Esophagus squamous epithelium (tissue), 5 donors: Measurements from ENCODE around the gene OSCAR. TPM values are rescaled to one million over a fixed set of nuclear protein-coding genes. Genes with fewer than 3 reads are reported as not detected.
A peak's percentile ranks its signal among the peaks of the same experiment; 100 is the strongest.

Experiments
- DNase-seq: peaks from one replicate; lab custom pipeline; 2025; lab: John Stamatoyannopoulos, UW
- H3K27ac ChIP-seq, 4 donors: fragments of 200-600 bp; sonication (generic); one replicate each; pipeline ENCODE4 v1.5.1; 2016 to 2019; ENCODE audit warnings: mild to moderate bottlenecking in 1 of 4
- H3K27me3 ChIP-seq, 4 donors: fragments of 200-600 bp; sonication (generic); 1 replicate in 3 of 4; 2 replicates in 1 of 4; pipeline versions ENCODE4 v1.5.1 to v1.6.0; 2017 to 2021; ENCODE audit warnings: antibody characterized with exemption in 1 of 4
- H3K36me3 ChIP-seq, 3 donors: fragments of 200-600 bp; sonication (generic); one replicate each; pipeline ENCODE4 v1.5.1; 2016 to 2019
- H3K4me1 ChIP-seq, 3 donors: fragments of 200-600 bp; sonication (generic); one replicate each; pipeline ENCODE4 v1.5.1; 2017 to 2019
- H3K4me3 ChIP-seq, 4 donors: fragments of 200-600 bp; sonication (generic); 1 replicate in 3 of 4; 2 replicates in 1 of 4; pipeline ENCODE4 v1.5.1; 2016 to 2019; ENCODE audit warnings: mild to moderate bottlenecking in 2 of 4, moderate library complexity in 1 of 4
- H3K9me3 ChIP-seq, 3 donors: fragments of 200-600 bp; sonication (generic); one replicate each; pipeline ENCODE4 v1.5.1; 2016 to 2019
- CTCF ChIP-seq, 6 experiments: fragments of 450-650 bp in 4 of 6; fragments of 200-600 bp in 2 of 6; sonication (generic) in 2 of 6; IDR thresholded peaks; one replicate each; pipeline ENCODE4 v1.5.1; 2016 to 2019; ENCODE audit warnings: antibody characterized with exemption in 6 of 6, mild to moderate bottlenecking in 4 of 6, moderate library complexity in 4 of 6
- POLR2A ChIP-seq, 4 donors: fragments of 450-650 bp; IDR thresholded peaks; one replicate each; pipeline ENCODE4 v1.6.1; 2017; ENCODE audit warnings: antibody characterized with exemption in 4 of 4, mild to moderate bottlenecking in 4 of 4, moderate library complexity in 3 of 4
- WGBS, 2 donors: methylation state at CpG; one replicate each; pipeline ENCODE4 v1.1.5; 2018; 5-methylcytosine and 5-hydroxymethylcytosine counted together
- intact Hi-C: fragments of 100-400 bp; cut with DNase I; formaldehyde crosslinking; loops from one replicate; pipeline ENCODE4 v1.15.0; 2022
- total RNA-seq, 4 donors: library from RNA; depleted of rRNA; stranded (reverse); fragments of >200 nt; gene quantifications; one replicate each; pipeline ENCODE4 v1.1.0, GENCODE V29; 2016
- donor health status: DM: yes; HTN: yes; CAD: no.

OSCAR gene
- total RNA-seq, 4 donors from 2014 or later, result 0.70 to 1.6 (median 1.3) TPM; not detected in 1

- no peaks in the 10 kb centered on the region for H3K27me3 ChIP-seq
- H3K4me3 ChIP-seq, result no peak overlapping the region
- TF ChIP-seq CTCF (IDR thresholded peaks at IDR 0.05), result no peak
- TF ChIP-seq POLR2A (IDR thresholded peaks at IDR 0.05), result no peak
- DNase-seq, result peak; percentile 71
- 38 to 70% methylated on average over 4 to 8 of the region's 10 CpGs for WGBS, 2 donors
- H3K4me1 ChIP-seq, result peaks cover 9 to 31% (median 11%) of the 10 kb centered on the region in 3 donors
- H3K27ac ChIP-seq, result no peak overlapping the region
- no peaks in the 10 kb centered on the region for H3K9me3 ChIP-seq
- peaks cover 11 to 48% (median 13%) of the 10 kb centered on the region in 3 donors for H3K36me3 ChIP-seq
- intact Hi-C loops, result no loop called here
Observed at GRCh38 chr19:54133312-54133956, 32.8 kb upstream of the OSCAR start.

- Histone ChIP-seq H3K4me1 (peaks cover 0 to 5% (median 0%) of the 10 kb centered on the region in 3 donors), H3K27me3 (no peaks in the 10 kb centered on the region), H3K9me3 (no peaks in the 10 kb centered on the region), H3K27ac (no peak overlapping the region), H3K36me3 (peaks cover 33 to 86% (median 49%) of the 10 kb centered on the region in 3 donors), H3K4me3 (no peak overlapping the region)
- 96% methylated on average over 19 of the region's 20 CpGs; no CpG with 5 or more reads in 1 of the 2 donors for WGBS, 2 donors
- no peak for TF ChIP-seq CTCF (IDR thresholded peaks at IDR 0.05)
- TF ChIP-seq POLR2A (IDR thresholded peaks at IDR 0.05), result no peak
- intact Hi-C loops, result no loop called here
- DNase-seq, result no peak
Observed at GRCh38 chr19:54129617-54129996, 29.0 kb upstream of the OSCAR start.

GRCh38 chr19:54128796-54129616 is 28.4 kb upstream of the OSCAR start:
- intact Hi-C loops, result no loop called here
- no peak overlapping the region for H3K27ac ChIP-seq
- 87 to 100% methylated on average over 5 to 9 of the region's 41 CpGs for WGBS, 2 donors
- peaks cover 39 to 92% (median 55%) of the 10 kb centered on the region in 3 donors for H3K36me3 ChIP-seq
- no peak for TF ChIP-seq POLR2A (IDR thresholded peaks at IDR 0.05)
- TF ChIP-seq CTCF (IDR thresholded peaks at IDR 0.05), result no peak
- H3K27me3 ChIP-seq, result no peaks in the 10 kb centered on the region
- DNase-seq, result no peak
- no peaks in the 10 kb centered on the region for H3K9me3 ChIP-seq
- no peak overlapping the region for H3K4me3 ChIP-seq
- no peaks in the 10 kb centered on the region for H3K4me1 ChIP-seq

- Histone ChIP-seq H3K4me1 (no peaks in the 10 kb centered on the region), H3K9me3 (no peaks in the 10 kb centered on the region), H3K27me3 (no peaks in the 10 kb centered on the region), H3K4me3 (no peak overlapping the region), H3K27ac (no peak overlapping the region), H3K36me3 (peaks cover 45 to 98% (median 60%) of the 10 kb centered on the region in 3 donors)
- TF ChIP-seq POLR2A (IDR thresholded peaks at IDR 0.05) (no peak), CTCF (IDR thresholded peaks at IDR 0.05) (no peak)
- no peak for DNase-seq
- intact Hi-C loops, result no loop called here
- 91 to 93% methylated on average over 12 to 15 of the region's 20 CpGs for WGBS, 2 donors
Observed at GRCh38 chr19:54128441-54128725, 27.8 kb upstream of the OSCAR start.
